HG03558 (cell line): Measurements from ENCODE around the gene PARD3B.
"Not testable (repeated sequence)": the region's sequence is repeated elsewhere in the genome, so short reads cannot be mapped to it uniquely, and the experiment has no call there.

ENCODE experiments used
- ATAC-seq: cut with Tn5 transposase; IDR thresholded peaks from one replicate; pipeline ENCODE4 v1.9.1; 2021; ENCODE audit warnings: moderate number of reproducible peaks; ENCODE audit not compliant: unreplicated experiment; ENCODE audit errors: extremely low read depth

PARD3B gene

GRCh38 chr2:205193125-205193835 is 648.0 kb downstream of the PARD3B start:
- no peak for ATAC-seq

- ATAC-seq: no peak
Measured at GRCh38 chr2:205193836-205194228, 648.6 kb downstream of the PARD3B start.

GRCh38 chr2:205197468-205198139 is 652.3 kb downstream of the PARD3B start:
- ATAC-seq: no peak

- no peak for ATAC-seq
Measured at GRCh38 chr2:205198140-205198525, 652.9 kb downstream of the PARD3B start.

GRCh38 chr2:205199165-205199850 is 654.0 kb downstream of the PARD3B start:
- ATAC-seq: no peak

- ATAC-seq: no peak
Measured at GRCh38 chr2:205210494-205210893, 665.2 kb downstream of the PARD3B start.

- no peak for ATAC-seq
Measured at GRCh38 chr2:205212357-205212756, 667.1 kb downstream of the PARD3B start.

GRCh38 chr2:205216092-205216491 is 670.8 kb downstream of the PARD3B start:
- ATAC-seq: no peak

GRCh38 chr2:205216580-205216979 is 671.3 kb downstream of the PARD3B start:
- ATAC-seq: no peak

- no peak for ATAC-seq
Measured at GRCh38 chr2:205217004-205217403, 671.7 kb downstream of the PARD3B start.

- ATAC-seq: no peak
Measured at GRCh38 chr2:205218056-205218455, 672.8 kb downstream of the PARD3B start.

- not testable (repeated sequence) for ATAC-seq
Measured at GRCh38 chr2:205218816-205219215, 673.5 kb downstream of the PARD3B start.

GRCh38 chr2:205220559-205220958 is 675.3 kb downstream of the PARD3B start:
- no peak for ATAC-seq

- no peak for ATAC-seq
Measured at GRCh38 chr2:205232086-205232485, 686.8 kb downstream of the PARD3B start.

- ATAC-seq: no peak
Measured at GRCh38 chr2:205235434-205235833, 690.2 kb downstream of the PARD3B start.

- no peak for ATAC-seq
Measured at GRCh38 chr2:205237524-205237923, 692.2 kb downstream of the PARD3B start.

- no peak for ATAC-seq
Measured at GRCh38 chr2:205245001-205245400, 699.7 kb downstream of the PARD3B start.

- ATAC-seq: no peak
Measured at GRCh38 chr2:205245652-205246051, 700.4 kb downstream of the PARD3B start.

- no peak for ATAC-seq
Measured at GRCh38 chr2:205259121-205259520, 713.8 kb downstream of the PARD3B start.

GRCh38 chr2:205261516-205262020 is 716.3 kb downstream of the PARD3B start:
- no peak for ATAC-seq

GRCh38 chr2:205267323-205267722 is 722.0 kb downstream of the PARD3B start:
- no peak for ATAC-seq
